HG02973 (cell line): ENCODE data around the gene OR6C65.

ENCODE experiments used
- ATAC-seq: cut with Tn5 transposase; IDR thresholded peaks from one replicate; pipeline ENCODE4 v1.9.1; 2021; ENCODE audit warnings: moderate library complexity; ENCODE audit not compliant: unreplicated experiment

The OR6C65 gene

DNA sequence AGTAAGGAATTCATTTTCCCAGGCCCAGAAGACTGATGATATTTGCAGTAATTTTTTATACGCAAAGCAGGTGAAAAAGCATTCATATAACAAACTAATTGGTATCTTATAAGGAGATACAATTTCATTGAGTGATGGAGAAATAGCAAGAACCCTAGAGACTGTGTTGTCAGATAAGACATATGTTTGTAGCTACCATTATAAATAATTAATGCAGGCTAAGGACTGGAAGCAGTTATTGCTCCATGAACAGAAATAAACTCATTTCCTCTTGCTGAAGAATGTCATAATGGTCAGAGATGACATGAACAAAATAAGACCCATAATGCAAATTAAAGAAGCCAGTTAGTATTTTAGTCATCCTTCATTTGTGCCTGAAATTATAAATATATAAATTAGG lies 45.0 kb downstream of the OR6C65 start:
- ATAC-seq: no peak

DNA sequence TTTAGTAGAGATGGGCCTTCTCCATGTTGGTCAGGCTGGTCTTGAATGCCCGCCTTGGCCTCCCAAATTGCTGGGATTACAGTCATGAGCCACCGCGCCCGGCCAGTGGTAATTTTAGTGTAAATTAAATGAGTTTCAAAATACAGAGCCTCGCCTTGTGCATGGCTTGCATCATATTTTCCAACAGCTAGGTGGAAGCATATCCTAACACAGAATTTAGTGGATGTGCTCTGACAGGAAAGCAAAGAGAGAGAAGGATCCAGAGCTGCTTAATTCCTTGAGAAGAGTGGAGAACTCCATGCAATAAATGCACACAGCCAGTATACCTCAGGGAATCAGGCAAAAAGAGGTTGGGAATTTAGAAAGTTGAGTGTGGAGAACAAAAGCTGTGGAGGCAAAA lies 46.0 kb downstream of the OR6C65 start:
- ATAC-seq: no peak

DNA sequence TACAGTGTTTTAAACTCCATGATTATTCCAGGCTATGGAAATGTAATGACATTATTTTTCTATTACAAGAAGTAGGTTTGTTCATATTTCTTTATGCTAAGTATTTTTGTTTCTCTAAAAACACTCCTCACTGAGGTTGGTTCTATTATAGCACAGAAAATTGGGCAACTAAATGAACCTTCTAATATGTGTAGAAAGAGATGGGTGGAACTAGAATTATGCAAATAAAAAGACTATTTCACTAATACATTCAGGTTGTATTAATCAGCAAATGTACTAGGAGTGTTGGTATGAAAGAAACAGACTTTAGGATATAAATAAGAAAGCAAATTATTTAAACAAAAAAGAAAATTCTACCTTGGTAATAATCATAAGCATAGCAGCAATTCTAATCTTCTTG lies 48.5 kb downstream of the OR6C65 start:
- ATAC-seq: no peak
